Keratinocyte (primary cell): Measurements from ENCODE around the gene INPP5A.

ENCODE experiments used
- CTCF ChIP-seq, 3 experiments: IDR thresholded peaks in 1 of 3; conservative IDR thresholded peaks in 1 of 3; optimal IDR thresholded peaks in 1 of 3; 2 replicates in 2 of 3; 3 replicates in 1 of 3; pipeline versions ENCODE3 to v1.5.1; 2011; ENCODE audit warnings: low read length in 3 of 3, mild to moderate bottlenecking in 3 of 3, moderate library complexity in 2 of 3, control low read depth in 1 of 3, inconsistent platforms in 1 of 3; ENCODE audit not compliant: insufficient read depth in 2 of 3; ENCODE audit errors: extremely low read depth in 1 of 3
- EZH2 ChIP-seq: IDR thresholded peaks from one replicate; pipeline ENCODE4 v1.6.1; 2012; ENCODE audit warnings: inconsistent platforms, mild to moderate bottlenecking, low read length, moderate library complexity

- TF ChIP-seq CTCF (optimal IDR thresholded peaks at IDR 0.05 in 1 of 3, IDR thresholded peaks at IDR 0.05 in 1 of 3, conservative IDR thresholded peaks at IDR 0.05 in 1 of 3; ENCODE audit: extremely low read depth in 1 of 3, insufficient read depth in 2 of 3, low read length in 3 of 3) (no peak), EZH2 (no peak)
Observed at GRCh38 chr10:132758865-132759264, 221.3 kb downstream of the INPP5A start.
